Measurements from ENCODE around the gene SEC61A1.

SEC61A1 gene

DNA sequence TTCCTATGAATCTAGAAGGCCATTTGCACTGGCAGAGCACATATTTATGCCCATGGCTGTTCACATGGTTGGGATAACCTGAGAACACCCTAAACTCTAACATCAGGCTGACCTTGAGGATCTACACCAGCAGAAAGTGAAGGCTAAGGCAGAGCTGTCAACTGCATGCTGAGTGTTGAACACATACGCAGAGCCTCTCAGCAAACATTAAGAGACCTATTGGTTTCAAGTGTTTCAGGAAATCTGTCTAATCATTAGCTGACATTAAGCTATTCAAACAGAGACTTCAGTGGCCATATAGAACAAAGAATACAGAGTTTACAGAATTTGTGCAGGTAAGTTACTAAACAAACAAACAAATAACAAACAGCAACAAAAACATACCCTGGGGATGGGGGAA lies 16.1 kb upstream of the SEC61A1 start:
- CTCF ChIA-PET = no interaction called here

DNA sequence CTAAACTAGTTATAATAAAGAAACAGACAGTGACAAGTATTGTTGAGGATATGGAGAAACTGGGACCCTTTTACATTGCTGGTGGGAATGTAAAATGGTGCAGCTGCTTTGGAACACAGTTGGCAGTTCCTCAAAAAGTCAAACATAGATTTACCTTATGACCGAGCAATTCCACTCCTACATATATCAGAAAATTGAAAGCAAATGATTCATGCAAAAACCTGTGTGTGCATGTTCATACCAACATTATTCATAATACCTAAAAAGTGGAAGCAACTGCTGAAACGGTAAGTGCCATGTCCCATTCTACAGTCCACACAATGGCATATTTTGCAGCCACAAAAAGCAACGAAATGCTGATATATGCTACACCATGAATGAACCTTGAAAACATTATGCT lies 12.2 kb upstream of the SEC61A1 start:
- no peak for DNase-seq (ENCODE audit: low read depth, low spot score)
- no peak overlapping the region for H3K4me3 ChIP-seq (ENCODE audit: low read depth, low read length)
- POLR2A ChIA-PET = no interaction called here
- CTCF ChIA-PET = no interaction called here
- TF ChIP-seq, protein P1, sequence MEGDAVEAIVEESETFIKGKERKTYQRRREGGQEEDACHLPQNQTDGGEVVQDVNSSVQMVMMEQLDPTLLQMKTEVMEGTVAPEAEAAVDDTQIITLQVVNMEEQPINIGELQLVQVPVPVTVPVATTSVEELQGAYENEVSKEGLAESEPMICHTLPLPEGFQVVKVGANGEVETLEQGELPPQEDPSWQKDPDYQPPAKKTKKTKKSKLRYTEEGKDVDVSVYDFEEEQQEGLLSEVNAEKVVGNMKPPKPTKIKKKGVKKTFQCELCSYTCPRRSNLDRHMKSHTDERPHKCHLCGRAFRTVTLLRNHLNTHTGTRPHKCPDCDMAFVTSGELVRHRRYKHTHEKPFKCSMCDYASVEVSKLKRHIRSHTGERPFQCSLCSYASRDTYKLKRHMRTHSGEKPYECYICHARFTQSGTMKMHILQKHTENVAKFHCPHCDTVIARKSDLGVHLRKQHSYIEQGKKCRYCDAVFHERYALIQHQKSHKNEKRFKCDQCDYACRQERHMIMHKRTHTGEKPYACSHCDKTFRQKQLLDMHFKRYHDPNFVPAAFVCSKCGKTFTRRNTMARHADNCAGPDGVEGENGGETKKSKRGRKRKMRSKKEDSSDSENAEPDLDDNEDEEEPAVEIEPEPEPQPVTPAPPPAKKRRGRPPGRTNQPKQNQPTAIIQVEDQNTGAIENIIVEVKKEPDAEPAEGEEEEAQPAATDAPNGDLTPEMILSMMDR (IDR thresholded peaks at IDR 0.05; ENCODE audit: insufficient read depth, low read length, missing control alignments) = no peak

More for the DNA sequence above, 16.1 kb upstream of the SEC61A1 start:
- POLR2A ChIA-PET = no interaction called here
- TF ChIP-seq, protein P1 (IDR thresholded peaks at IDR 0.05; ENCODE audit: insufficient read depth, low read length, missing control alignments) = no peak
- H3K4me3 ChIP-seq (ENCODE audit: low read depth, low read length) = no peak overlapping the region
- DNase-seq (ENCODE audit: low read depth, low spot score) = no peak

DNA sequence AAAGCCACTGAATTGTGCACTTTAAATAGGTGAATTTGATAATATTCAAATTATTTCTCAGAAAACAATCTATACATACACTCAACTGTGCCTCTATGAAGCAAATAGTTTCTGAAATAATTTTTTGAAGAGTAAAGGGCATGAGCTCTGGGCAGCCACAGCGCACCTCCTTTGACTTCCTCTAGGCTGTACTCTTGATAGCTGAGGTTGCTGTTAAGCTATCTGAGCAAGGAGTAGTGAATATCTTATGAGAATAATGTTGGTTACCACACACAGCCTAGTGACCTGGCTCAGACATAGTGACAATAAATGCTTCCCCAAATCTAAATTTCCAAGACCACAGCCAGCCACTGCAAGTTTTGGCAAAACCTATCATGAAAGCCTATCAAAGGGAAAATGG lies 11.6 kb upstream of the SEC61A1 start:
- ChIA-PET POLR2A (no interaction called here), CTCF (interaction anchor here (0.9 kb wide), 1 partner anchor 7 kb away, joined by 3 read pairs; no protein-coding TSS in a partner anchor)
- DNase-seq (ENCODE audit: low read depth, low spot score) = no peak

DNA sequence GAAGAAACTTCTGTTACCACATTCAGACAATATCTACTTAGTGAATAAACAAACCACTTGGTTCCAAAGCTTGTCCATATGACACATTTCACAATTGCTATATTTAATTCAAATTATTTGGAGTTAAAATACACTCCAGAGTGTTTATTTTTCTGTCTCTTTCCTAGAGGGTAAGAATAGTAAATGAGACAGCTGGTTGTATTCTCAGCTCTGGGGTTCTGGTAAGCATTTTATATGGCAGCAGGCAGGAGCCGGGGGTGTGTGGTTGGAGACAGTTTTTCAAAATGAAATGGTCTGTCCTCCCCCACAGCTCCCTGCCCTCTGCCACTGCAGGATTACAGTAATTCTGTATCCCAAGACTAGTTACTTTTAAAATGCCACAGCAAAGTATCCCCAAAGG lies 10.9 kb upstream of the SEC61A1 start:
- DNase-seq (ENCODE audit: low read depth, low spot score) = no peak
- H3K4me3 ChIP-seq (ENCODE audit: low read depth, low read length) = no peak overlapping the region
- TF ChIP-seq, protein P1 (IDR thresholded peaks at IDR 0.05; ENCODE audit: insufficient read depth, low read length, missing control alignments) = no peak
- POLR2A ChIA-PET = no interaction called here
- CTCF ChIA-PET = interaction anchor here (0.7 to 0.9 kb wide), 2 partner anchors 8 to 30 kb away, joined by 3 read pairs; no protein-coding TSS in a partner anchor

More for the DNA sequence above, 11.6 kb upstream of the SEC61A1 start:
- TF ChIP-seq, protein P1 (IDR thresholded peaks at IDR 0.05; ENCODE audit: insufficient read depth, low read length, missing control alignments) = no peak
- H3K4me3 ChIP-seq (ENCODE audit: low read depth, low read length) = no peak overlapping the region

DNA sequence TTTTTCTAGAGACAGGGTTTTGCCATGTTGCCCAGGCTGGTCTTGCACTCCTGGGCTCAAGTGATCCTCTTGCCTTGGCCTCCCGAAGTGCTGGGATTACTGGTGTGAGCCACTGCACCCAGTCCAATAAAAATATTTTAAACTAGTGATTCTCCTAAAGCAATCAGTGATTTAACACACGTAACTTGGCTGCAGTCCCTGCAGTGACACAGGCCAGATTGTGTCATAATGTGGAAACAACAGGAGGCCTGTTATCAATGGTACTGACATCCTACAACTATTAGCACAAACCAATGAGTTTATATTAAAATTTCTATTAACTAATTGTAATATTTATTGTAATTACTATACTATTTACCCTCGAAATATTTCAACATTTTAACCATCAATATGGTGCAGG lies 1.6 kb upstream of the SEC61A1 start:
- H3K4me3 ChIP-seq (ENCODE audit: low read depth, low read length) = no peak overlapping the region
- TF ChIP-seq, protein P1 (IDR thresholded peaks at IDR 0.05; ENCODE audit: insufficient read depth, low read length, missing control alignments) = no peak
- CTCF ChIA-PET = interaction anchor here (1.1 kb wide), 1 partner anchor 360 kb away, joined by 3 read pairs; no protein-coding TSS in a partner anchor
- POLR2A ChIA-PET = interaction anchor here (0.6 kb wide), 1 partner anchor 209 kb away, joined by 3 read pairs; no protein-coding TSS in a partner anchor
- no peak for DNase-seq (ENCODE audit: low read depth, low spot score)

DNA sequence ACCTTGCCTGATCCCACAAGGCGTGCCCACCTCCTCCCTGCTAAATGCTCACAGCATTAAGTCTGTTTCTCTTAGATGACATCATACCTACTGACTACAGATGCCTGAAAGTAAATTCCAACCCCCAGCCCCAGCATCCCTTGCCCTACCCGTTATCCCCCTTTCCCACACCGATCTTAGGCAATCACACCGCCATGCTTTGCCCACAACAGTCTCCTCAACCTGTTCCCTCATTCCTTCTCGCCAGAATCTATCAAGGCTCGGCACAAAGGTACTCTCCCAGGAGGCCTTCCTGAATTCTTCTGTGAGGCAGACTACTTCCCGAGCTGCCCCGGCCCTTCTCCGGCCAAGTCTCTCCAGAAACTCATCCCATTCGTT lies 789 bp upstream of the SEC61A1 start:
- H3K4me3 ChIP-seq (ENCODE audit: low read depth, low read length) = peak overlapping the region; percentile 88
- TF ChIP-seq, protein P1 (IDR thresholded peaks at IDR 0.05; ENCODE audit: insufficient read depth, low read length, missing control alignments) = no peak
- POLR2A ChIA-PET = no interaction called here
- DNase-seq (ENCODE audit: low read depth, low spot score) = no peak
- CTCF ChIA-PET = interaction anchor here (1.1 kb wide), 1 partner anchor 361 kb away, joined by 3 read pairs; no protein-coding TSS in a partner anchor

Measured in AG04449 (cell line).